Measurements from ENCODE around the gene MZF1.

DNA sequence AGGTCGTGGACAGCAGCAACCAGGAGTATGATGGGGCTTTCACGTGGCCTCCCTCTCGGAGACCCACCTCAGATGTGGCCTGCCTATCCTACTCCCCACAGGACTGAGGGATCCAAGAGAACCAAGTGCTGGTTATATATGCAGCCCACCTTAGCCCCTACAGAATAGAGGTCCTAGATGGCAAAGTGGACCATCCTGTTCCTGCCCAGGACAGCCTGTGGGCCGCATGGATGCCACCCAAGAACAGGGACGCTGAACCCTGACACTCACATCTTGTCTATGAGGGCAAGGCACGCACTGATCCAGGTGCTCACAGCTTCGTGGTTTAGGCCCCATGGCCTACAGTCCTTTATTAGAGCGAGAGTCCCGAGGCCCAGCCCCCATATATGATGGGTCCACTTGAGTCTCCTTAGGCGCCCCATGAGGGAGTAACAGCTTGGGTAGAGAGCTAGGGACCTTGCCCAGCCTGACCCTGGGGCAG is 59.9 kb downstream of the MZF1 start:
- TF ChIP-seq, protein P1, sequence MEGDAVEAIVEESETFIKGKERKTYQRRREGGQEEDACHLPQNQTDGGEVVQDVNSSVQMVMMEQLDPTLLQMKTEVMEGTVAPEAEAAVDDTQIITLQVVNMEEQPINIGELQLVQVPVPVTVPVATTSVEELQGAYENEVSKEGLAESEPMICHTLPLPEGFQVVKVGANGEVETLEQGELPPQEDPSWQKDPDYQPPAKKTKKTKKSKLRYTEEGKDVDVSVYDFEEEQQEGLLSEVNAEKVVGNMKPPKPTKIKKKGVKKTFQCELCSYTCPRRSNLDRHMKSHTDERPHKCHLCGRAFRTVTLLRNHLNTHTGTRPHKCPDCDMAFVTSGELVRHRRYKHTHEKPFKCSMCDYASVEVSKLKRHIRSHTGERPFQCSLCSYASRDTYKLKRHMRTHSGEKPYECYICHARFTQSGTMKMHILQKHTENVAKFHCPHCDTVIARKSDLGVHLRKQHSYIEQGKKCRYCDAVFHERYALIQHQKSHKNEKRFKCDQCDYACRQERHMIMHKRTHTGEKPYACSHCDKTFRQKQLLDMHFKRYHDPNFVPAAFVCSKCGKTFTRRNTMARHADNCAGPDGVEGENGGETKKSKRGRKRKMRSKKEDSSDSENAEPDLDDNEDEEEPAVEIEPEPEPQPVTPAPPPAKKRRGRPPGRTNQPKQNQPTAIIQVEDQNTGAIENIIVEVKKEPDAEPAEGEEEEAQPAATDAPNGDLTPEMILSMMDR (optimal IDR thresholded peaks at IDR 0.05 in 1 of 3, IDR thresholded peaks at IDR 0.05 in 1 of 3, conservative IDR thresholded peaks at IDR 0.05 in 1 of 3; ENCODE audit: extremely low read depth in 1 of 3, insufficient read depth in 2 of 3, low read length in 3 of 3) = no peak
- TF ChIP-seq EZH2 (IDR thresholded peaks at IDR 0.05; ENCODE audit: low read length) = no peak

Measured in keratinocyte (primary cell).